GM18519 (cell line): Measurements from ENCODE around the gene CREBBP.

ENCODE experiments used
- ATAC-seq: cut with Tn5 transposase; IDR thresholded peaks from one replicate; pipeline ENCODE4 v1.9.1; 2021; ENCODE audit warnings: mild to moderate bottlenecking, moderate library complexity; ENCODE audit not compliant: unreplicated experiment, low FRiP score

Gene CREBBP

DNA sequence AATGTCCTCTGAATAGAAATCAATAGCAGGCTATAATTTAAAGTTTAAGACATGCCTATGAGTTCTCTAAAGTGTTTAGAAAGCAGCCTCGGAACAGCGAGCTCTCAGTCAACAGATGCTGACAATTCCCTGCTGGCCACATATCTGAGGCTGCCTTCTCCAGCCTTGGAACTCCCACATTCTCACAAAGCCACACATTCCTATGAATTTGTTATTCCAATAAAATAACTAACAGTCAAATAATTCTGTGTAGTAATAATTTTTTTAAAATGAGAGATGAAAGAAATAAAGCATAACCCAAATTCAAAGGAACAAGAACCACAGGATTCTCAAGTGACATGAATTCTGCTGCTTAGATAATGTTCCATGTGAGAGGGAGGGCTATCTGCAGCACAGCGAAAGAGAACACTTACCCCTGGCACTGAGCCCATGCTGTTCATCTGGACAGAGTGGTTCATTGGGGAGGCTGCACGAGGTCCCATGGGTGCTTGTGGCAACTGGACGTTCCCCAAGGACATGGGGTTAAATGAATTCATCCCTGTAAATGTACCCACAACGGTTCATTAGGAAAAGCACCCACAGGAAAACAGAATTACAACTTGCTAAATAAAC is 106.3 kb downstream of the CREBBP start:
- no peak for ATAC-seq

DNA sequence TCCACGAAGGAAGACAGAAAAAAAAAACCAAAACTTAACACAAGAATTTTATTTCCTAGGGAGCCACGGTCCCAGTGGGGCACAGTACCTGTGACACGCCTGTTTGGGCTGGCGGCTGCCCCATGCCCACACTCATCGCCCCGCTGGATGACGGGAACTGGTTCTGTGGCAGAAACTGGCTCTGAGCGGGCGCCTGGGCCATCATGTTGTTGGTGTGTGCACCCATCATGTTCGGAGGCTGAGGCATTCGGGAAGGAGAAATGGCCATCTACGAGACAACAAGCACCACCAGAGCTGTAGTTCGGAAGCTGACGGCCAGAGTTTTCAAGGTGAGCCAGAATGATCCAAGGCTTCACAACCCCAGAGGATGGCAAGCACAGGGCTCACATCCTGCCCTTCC is 106.8 kb downstream of the CREBBP start:
- no peak for ATAC-seq

DNA sequence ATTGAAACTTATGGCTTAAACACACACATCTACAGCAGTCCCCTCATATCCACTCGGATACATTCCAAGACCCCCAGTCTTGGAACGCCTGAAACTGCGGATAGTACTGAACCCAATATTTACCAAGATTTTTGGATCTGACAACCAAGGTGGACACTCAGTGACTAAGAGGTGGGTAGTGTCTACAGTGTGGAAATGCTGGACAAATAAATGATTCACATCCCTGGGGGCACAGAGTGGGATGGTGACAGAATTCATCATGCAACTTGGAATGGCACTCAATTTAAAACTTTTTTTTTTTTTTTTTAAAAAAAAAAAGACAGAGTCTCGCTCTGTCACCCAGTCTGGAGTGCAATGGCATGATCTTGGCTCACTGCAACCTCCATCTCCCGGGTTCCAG is 109.0 kb downstream of the CREBBP start:
- no peak for ATAC-seq

DNA sequence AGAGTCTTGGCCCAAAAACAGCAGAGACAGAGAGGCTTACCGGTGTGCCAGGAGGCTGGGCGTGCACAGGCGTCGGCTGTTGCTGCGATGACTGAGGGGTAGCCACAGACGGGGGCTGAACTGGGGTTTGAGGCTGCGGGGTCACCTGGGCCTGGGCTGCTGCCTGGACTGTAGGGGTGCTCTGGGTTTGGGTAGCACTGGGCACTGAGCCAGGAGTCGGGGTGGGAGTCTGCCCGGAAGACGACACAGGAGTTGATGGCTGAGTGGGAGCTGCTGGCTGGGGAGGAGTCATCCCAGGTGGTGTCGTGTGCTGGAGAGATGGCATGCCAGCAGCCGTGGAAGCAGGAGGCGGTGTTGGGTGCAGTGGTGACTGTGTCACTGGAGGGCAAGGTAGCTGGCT is 110.0 kb downstream of the CREBBP start:
- ATAC-seq = no peak

DNA sequence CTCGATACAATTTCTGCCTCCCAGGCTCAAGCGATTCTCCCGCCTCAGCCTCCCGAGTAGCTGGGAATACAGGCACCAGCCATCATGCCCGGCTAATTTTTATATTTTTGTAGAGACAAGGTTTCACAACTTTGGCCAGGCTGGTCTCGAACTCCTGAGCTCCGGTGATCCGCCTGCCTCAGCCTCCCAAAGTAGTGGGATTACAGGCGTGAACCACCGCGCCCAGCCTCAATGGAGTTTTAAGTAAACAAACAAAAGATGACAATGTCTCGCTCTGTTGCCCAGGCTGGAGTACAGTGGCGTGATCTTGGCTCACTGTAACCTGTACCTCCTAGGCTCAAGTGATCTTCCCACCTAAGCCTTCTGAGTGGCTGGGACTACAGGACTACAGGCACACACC is 110.6 kb downstream of the CREBBP start:
- ATAC-seq = no peak

DNA sequence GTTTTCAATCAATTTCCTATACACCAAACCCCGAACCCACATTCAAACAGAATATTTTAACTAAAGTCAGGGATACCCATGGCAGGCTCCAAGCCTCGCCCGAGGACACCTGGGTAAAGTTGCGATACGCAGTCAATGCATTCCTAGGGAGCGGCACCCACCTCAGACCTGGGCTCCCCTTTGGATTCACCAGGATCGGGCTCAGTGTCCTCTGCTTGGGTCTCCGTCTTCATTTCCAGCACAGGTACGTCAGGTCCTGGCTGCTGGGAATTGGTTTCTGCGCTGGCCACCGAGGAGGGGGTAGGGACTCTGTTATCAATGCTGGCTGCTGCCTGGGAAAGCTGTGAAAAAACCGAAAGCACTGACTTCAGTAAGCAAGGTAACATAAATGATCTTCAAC is 111.5 kb downstream of the CREBBP start:
- ATAC-seq = no peak

DNA sequence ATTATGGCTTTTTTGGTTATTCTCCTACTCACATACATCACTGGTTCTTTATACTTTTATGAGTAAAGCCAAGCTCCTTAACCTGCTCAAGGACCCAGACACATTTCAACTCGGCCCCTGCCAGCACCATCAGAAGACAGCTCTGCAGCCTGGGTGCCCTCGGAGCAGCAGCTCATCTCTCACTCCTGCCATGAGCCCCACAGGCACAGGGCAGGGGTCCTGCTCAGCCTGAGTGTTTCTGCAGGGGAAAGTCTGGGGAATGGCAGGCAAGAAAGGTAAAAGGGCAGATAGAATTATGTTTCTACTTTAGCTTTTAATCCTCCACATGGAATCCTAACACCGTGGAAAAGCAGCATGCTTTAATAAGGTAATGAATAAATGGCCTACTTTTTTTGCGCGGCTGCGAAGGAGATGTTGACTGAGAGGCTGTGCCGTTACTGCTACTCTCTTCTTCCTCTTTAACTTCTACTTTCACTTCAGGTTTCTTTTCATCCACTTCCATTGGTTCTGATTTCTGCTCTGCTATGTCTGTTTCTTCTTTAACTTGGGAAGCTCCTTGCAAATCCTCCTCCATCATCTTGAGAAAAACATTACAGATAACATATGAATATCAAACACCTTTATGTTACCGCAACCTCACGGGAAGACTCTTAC is 113.1 kb downstream of the CREBBP start:
- no peak for ATAC-seq

DNA sequence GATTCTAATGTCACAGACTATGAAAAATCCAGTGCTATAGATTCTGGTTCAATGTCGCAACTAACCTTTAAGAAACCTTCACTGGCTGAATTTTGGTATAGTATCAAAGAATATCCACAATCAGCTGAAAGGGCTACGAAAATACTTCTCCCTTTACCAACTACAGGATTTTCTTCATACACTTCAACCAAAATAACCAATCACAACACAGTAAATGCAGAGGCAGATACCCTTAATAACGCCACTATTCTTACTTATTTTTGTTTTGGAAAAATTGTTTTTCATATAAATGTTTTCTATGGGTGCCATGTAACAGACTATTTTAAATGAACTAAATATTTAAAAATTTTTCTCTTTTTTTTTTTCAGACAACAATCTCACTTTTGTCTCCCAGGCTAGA is 114.3 kb downstream of the CREBBP start:
- ATAC-seq = no peak

DNA sequence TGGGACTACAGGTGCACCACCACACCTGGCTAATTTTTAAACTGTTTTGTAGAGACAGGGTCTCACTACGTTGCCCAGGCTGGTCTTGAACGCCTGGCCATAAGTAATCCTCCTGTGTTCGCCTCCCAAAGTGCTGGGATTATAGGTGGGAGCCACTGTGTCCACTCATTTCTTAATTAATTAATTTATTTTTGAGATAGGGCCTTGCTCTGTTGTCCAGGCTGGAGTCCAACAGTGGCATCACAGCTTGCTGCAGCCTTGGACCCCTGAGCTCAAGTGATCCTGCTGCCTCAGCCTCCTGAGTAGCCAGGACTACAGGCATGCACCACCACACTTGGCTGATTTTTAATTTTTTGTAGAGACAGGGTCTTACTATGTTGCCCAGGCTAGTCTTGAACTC is 116.1 kb downstream of the CREBBP start:
- ATAC-seq = no peak

DNA sequence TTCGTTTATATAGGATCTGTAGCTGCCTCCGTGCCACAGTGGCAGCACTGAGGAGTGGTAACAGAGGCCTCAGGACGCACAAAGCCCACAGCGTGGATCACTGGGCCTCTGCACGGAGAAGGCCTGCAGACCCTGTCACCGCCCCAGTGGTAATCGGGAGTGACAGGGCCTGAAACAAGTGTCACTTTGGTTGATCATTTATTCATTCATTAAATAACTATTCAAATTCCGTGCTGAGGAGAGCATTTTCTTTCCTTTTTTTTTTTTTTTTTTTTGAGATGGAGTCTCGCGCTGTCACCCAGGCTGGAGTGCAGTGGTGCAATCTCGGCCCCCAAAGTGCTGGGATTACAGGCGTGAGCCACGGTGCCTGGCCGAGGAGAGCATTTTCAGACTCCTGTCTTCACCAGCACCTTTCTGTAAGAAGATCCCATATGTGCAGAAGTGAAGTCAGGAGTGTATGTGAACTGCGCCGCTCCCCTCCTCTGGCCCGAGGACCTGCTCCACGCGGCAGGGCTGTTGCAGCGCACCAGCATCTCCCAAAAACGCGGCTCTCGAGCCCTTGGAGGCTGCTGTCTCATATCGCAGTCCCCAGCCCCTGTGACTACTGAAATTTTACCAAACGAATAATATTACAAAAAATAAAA is 118.3 kb downstream of the CREBBP start:
- no peak for ATAC-seq

DNA sequence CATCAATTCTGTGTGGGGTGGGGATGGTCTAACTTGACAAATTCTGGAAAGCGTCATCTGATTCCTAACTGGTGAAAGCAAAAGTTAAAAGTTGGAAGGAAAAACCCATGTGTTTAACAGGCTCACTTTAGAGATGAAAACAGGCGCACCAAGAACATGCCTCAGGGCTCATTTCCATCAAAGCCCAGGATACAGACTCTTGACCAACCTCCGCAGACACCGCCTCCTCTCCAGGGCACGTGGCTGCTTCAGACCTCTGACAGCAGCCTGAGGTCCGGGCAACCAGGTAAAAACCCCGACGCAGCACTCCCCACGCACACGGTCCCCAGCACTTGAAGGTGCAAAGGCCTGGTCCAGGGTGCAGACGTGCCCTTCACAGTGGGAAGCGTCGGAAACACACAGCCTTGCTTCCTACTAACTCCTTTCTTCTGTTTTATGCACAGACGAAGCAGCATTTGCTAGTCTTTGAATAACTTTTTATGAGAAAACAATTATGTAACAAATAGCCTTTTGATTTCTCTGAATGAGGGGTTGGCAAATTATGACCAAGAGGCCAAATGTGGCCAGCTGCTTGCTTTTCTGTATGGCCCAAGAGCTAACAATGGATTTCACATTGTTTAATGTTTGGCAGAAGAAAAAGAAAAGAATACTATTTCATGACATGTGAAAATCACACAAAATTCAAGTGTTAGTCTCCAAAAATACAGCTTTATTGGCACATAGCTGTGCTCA is 119.0 kb downstream of the CREBBP start:
- no peak for ATAC-seq

DNA sequence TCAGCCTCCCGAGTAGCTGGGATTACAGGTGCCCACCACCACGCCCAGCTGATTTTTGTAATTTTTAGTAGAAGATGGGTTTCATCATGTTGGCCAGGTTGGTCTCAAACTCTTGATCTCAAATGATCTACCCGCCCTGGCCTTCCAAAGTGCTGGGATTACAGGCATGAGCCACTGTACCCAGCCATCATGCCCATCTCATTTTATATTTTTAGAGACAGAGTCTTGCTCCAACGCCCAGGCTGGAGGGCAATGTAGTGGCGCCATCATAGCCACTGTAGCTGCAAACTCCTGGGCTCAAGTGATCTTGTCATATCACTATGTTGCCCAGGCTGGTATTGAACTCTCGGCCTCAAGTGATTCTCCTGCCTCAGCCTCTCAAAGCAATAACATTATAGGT is 120.0 kb downstream of the CREBBP start:
- no peak for ATAC-seq

DNA sequence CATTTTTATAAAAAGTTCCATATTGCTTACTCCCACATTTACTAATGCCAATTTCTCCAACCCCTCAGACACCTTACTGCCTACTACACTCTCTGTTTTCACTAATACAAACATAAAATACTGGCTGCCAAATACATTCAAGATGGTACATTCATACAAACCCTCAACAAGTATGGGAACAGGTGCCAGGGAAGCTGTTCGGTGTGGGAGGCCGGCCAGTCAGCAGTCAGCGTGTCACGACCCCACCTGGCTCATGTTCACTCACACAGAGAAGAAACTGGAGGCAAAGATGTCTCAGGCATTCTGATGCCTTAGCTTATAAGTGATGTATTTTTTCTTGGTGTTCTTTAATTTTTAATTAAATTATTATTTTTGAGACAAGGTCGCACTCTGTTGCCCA is 120.8 kb downstream of the CREBBP start:
- ATAC-seq = no peak

DNA sequence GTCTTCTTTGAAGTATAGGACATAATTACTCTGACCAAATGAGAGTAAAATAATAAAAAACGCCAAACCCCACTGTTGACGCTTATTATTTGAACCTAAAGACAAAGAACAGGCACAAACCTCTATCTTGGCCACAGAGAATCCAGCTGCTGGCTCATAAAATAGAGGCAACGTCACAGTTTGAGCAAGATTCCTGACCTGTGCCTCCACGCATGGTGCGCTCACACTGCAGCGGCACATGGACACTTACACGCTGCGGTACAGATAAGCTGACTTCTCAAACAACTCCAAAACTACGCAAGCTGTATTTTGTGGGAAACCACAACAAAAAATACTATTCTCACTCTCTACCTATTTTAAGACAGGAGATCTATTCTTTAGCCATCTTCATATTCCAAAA is 124.4 kb downstream of the CREBBP start:
- ATAC-seq = no peak

DNA sequence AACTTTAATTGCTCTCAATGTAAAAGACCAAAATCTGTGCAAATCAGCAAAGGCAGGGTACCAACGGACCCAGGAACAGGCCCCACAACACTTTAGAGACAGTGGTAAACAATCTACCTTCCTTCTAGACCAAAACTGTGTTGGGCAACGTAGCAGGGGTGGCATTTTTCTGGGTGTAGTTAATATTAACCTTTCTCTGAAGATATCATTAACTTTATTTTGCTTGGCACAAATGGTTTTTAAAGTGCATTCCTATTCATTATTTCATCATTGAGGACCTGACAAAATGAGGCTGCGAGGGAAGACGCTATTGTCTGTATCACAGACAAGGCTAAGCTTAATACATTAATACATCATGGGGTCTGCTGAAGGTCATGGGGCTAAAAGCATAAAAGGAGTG is 125.3 kb downstream of the CREBBP start:
- no peak for ATAC-seq

DNA sequence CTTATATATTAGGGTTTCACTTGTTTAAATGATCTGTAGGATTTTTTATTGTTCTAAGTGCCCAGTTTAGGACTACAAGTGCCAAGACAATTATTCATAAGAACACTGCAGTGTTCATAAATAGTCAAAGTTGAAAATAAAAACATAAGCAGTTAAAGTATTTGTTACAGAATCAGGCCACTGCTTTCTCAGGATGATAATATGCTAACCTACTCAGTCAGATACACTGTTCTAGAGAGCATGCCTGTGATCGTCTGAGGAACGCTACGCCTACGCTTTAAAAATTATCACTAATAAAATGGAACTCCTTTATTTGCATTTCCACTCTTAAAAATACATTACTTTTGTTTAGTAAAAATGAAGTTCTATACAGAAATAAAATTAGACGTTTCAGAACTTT is 125.7 kb downstream of the CREBBP start:
- ATAC-seq = no peak

DNA sequence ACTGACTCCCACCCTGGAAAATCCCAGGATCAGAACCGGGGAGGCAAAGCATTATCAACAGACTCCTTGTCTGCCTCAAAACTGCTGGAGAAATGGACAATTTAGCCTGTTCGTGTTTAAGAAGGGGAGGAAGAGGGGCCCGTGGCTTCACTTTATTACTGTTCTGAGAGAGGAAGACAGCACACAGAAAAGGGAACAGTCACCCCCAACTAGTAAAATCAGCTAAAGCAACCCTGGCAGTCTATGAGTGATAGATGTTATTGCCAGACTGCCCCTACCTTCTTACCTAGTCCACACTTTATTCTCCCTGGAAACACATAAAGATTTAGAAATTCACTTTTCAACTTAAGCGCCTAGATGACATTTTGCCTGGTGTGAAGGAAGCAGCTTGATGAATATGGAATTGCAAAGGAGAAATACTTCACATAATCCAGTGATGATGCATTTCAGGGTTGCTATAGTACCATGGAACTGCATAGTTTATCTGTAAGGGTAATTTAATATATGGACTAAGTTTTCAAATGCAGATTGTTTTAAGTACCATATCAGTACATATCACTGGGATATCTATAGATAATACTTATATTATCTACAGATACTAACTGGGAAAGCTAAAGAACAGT is 126.3 kb downstream of the CREBBP start:
- no peak for ATAC-seq

DNA sequence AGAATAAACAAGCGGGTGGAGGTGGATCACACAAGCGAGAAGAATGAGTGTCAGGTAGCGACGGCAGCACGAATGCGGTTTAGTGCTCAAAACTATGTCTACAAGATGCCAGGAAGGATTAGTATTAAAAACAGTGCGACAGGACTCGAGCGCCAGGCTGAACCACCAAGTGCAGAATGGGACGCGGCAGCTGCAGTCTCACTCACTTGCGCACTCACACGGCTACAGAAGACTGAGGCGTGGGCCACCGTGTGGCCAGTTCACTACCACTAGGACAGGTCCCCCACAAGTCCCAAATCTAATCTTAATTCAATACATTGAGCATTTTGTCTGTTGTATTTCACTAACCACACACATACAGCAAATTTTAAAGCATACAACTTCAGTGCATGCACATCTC is 127.5 kb downstream of the CREBBP start:
- no peak for ATAC-seq

DNA sequence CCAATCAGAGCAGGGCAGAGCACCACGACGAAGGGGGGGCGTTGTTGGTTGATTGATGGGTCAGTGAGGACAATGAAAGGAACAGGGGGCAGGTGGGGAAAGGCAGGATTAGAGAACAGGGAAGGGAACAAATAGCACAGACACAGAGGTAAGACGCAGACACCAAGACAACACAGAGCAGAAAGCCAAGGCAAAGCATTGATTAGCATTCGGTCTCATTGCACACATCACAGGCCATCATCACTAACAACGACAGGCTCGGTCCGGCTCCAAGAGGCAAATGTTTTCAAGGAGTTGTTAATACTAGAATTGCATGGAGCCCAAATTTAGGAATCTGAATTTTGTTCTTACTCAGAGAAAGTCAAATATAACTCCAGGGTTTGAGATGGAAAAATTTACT is 128.6 kb downstream of the CREBBP start:
- no peak for ATAC-seq

DNA sequence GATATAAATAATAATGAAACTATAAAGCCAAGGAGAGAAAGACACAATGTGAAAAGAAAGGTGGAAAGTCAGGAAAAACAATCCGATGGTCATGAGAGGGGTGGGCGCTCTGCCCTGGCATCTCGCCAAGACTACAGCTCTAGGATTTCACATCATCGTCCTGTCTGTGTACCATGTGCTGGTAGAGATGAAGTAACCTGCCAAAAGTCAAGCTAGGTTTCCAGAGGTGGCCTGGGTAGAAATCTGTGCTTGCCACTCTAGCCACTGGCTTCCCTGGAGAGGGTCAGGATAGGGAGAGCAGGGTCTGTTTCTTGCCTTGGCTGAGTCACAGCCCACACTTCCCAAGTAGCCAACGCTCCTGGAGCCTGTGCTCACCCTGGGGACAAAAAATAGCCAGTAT is 132.2 kb downstream of the CREBBP start:
- ATAC-seq = no peak

DNA sequence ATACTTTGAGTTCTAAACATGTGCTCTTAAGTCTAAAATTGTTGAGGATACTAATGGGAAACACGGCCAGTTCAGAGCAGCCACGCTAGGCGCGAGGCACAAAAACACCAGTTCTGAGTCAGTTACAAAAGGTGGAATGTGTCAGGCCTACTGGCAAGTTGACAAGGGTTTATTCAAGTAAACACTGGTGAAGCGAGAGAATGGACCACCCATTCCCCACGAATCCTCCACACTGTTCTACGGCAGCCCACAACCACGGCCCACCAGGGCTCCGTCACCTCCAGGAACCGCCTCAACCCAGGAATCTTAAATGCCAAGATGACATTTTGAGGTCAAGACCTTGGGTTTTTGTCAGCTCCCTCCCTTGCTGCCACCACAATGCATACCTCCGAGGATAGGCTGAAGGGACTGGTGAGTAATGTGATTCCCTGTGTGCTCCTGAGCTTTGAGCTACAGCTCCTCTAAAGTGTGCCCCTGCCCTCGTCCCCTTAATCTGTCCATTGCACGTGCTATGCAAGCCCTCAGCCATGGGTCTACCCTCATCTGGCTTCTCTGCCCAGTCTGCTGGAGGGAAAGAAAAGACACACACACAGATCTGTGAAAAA is 134.7 kb downstream of the CREBBP start:
- no peak for ATAC-seq
